ENCODE measurements around the gene ADARB2. TPM values are rescaled to one million over a fixed set of nuclear protein-coding genes. Genes with fewer than 3 reads are reported as not detected.

ADARB2 gene
- total and polyA plus RNA-seq, 4 donors: 0.22 to 1.3 (median 0.55) TPM

DNA sequence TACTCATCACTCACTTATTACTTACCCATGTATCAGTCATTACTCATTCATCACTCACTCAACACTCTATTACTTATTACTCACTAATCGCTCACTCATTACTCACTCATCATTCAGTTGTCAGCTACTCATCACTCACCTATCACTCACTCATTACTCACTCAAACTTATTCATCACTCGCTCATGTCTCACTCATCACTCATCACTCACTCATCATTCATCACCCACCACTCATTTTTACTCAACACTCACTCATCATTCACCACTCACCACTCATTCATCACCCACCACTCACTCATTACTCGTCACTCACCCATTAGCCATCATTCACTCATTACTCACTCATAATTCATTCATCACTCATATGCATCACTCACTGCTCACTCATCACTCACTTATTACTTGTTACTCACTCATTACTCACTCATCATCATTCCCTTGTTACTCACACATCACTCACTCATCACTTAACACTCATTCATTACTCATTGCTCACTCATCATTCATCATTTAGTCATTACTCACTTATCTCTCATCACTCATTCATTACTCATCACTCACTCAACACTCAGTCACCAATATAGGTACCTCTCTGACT is 237.9 kb downstream of the ADARB2 start:
- no peaks in the 10 kb centered on the region for H3K36me3 ChIP-seq (ENCODE audit: control insufficient read depth in 4 of 4, insufficient read depth in 4 of 4, low read length in 4 of 4)
- no peak overlapping the region for H3K27ac ChIP-seq (ENCODE audit: low read depth in 1 of 2, low read length in 1 of 2)
- no peak overlapping the region for H3K9ac ChIP-seq (ENCODE audit: insufficient read depth in 1 of 2, low read length in 2 of 2)
- ATAC-seq (ENCODE audit: insufficient read depth, low FRiP score) (no peak), DNase-seq (peak in 1 of 3 donors; percentile 29)
- H3K27me3 ChIP-seq (ENCODE audit: control insufficient read depth in 3 of 3, insufficient read depth in 3 of 3, low read length in 2 of 3): no peaks in the 10 kb centered on the region
- TF ChIP-seq, protein P1, sequence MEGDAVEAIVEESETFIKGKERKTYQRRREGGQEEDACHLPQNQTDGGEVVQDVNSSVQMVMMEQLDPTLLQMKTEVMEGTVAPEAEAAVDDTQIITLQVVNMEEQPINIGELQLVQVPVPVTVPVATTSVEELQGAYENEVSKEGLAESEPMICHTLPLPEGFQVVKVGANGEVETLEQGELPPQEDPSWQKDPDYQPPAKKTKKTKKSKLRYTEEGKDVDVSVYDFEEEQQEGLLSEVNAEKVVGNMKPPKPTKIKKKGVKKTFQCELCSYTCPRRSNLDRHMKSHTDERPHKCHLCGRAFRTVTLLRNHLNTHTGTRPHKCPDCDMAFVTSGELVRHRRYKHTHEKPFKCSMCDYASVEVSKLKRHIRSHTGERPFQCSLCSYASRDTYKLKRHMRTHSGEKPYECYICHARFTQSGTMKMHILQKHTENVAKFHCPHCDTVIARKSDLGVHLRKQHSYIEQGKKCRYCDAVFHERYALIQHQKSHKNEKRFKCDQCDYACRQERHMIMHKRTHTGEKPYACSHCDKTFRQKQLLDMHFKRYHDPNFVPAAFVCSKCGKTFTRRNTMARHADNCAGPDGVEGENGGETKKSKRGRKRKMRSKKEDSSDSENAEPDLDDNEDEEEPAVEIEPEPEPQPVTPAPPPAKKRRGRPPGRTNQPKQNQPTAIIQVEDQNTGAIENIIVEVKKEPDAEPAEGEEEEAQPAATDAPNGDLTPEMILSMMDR (IDR thresholded peaks at IDR 0.05; ENCODE audit: control extremely low read depth, extremely low read depth): no peak
- H3K4me3 ChIP-seq: no peak overlapping the region
- peaks cover 0 to 8% (median 0%) of the 10 kb centered on the region in 4 donors for H3K9me3 ChIP-seq (ENCODE audit: control insufficient read depth in 4 of 4, insufficient read depth in 3 of 4, low read length in 3 of 4)
- no peaks in the 10 kb centered on the region for H3K4me1 ChIP-seq (ENCODE audit: control insufficient read depth in 5 of 5, insufficient read depth in 5 of 5, low read length in 5 of 5)
- 89 to 92% methylated on average over 3 of the region's 3 CpGs for WGBS, 2 donors

DNA sequence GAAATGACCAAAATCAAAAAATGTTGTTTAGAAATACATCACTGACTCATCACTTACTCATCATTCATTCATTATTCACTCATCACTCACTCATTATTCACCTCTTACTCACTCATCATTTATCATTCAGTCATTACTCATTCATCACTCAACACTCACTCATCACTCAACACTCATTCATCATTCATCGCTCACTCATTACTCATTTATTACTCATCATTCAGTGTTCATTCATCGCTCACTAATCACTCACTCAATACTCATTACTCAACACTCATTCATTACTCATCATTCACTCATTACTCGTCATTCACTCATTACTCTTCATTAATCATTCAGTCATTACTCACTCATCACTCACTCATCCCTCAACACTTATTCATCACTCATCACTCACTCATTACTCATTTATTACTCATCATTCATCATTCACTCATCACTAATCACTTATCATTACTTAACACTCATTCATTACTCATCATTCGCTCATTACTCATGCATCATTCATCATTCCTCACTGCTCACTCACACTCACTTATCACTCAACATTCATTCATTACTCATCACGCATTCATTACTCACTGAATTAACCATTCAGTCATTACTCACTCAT is 238.5 kb downstream of the ADARB2 start:
- Histone ChIP-seq H3K9me3 (ENCODE audit: control insufficient read depth in 4 of 4, insufficient read depth in 3 of 4, low read length in 3 of 4) (peaks cover 0 to 6% (median 0%) of the 10 kb centered on the region in 4 donors), H3K36me3 (ENCODE audit: control insufficient read depth in 4 of 4, insufficient read depth in 4 of 4, low read length in 4 of 4) (no peaks in the 10 kb centered on the region), H3K9ac (ENCODE audit: insufficient read depth in 1 of 2, low read length in 2 of 2) (no peak overlapping the region), H3K27ac (ENCODE audit: low read depth in 1 of 2, low read length in 1 of 2) (no peak overlapping the region), H3K4me1 (ENCODE audit: control insufficient read depth in 5 of 5, insufficient read depth in 5 of 5, low read length in 5 of 5) (no peaks in the 10 kb centered on the region), H3K4me3 (no peak overlapping the region), H3K27me3 (ENCODE audit: control insufficient read depth in 3 of 3, insufficient read depth in 3 of 3, low read length in 2 of 3) (no peaks in the 10 kb centered on the region)
- 88 to 96% methylated on average over 5 of the region's 5 CpGs for WGBS, 2 donors
- TF ChIP-seq, protein P1 (IDR thresholded peaks at IDR 0.05; ENCODE audit: control extremely low read depth, extremely low read depth): no peak
- peak in 1 of 3 donors; percentile 72 for DNase-seq
- ATAC-seq (ENCODE audit: insufficient read depth, low FRiP score): no peak

DNA sequence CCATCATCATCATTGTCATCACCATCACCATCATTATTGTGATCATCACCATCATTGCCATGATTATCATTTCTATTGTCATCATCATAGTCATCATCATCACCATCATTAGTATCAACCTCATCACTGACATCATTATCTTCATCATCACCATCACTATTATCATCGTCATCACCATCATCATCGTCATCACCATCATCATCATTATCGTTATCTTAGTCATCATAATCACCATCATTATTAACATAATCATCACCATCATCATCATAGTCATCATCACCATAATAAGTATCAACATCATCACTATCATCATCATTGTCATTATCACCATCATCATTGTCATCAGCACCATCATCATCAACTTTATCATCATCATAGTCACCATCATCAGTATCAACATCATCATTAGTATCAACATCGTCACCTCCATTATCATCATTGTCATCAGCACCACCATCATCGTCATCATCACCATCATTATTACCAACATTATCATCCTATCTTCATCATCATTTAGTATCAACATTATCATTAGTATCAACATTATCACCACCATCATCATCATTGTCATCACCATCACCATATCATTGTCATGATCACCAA is 241.3 kb downstream of the ADARB2 start:
- H3K27me3 ChIP-seq (ENCODE audit: control insufficient read depth in 3 of 3, insufficient read depth in 3 of 3, low read length in 2 of 3): no peaks in the 10 kb centered on the region
- ATAC-seq (ENCODE audit: insufficient read depth, low FRiP score): no peak

More for the DNA sequence above, 241.3 kb downstream of the ADARB2 start:
- WGBS, 2 donors: 96 to 97% methylated on average over 5 of the region's 5 CpGs
- Histone ChIP-seq H3K4me1 (ENCODE audit: control insufficient read depth in 5 of 5, insufficient read depth in 5 of 5, low read length in 5 of 5) (no peaks in the 10 kb centered on the region), H3K36me3 (ENCODE audit: control insufficient read depth in 4 of 4, insufficient read depth in 4 of 4, low read length in 4 of 4) (no peaks in the 10 kb centered on the region), H3K9ac (ENCODE audit: insufficient read depth in 1 of 2, low read length in 2 of 2) (no peak overlapping the region), H3K9me3 (ENCODE audit: control insufficient read depth in 4 of 4, insufficient read depth in 3 of 4, low read length in 3 of 4) (peaks cover 0 to 2% (median 0%) of the 10 kb centered on the region in 4 donors), H3K4me3 (no peak overlapping the region), H3K27ac (ENCODE audit: low read depth in 1 of 2, low read length in 1 of 2) (no peak overlapping the region)
- TF ChIP-seq, protein P1 (IDR thresholded peaks at IDR 0.05; ENCODE audit: control extremely low read depth, extremely low read depth): no peak
- DNase-seq: peak in 2 of 3 donors; percentile 25 to 47
